Measurements from ENCODE around the gene LCN1.

The LCN1 gene

GRCh38 chr9:135562235-135562745 lies 41.0 kb downstream of the LCN1 start:
- Histone ChIP-seq H3K36me3 (replicated peaks; ENCODE audit: insufficient read depth, low read length) (no peaks in the 10 kb centered on the region), H3K9ac (ENCODE audit: low read length) (no peak overlapping the region), H3K79me2 (ENCODE audit: low read length) (no peaks in the 10 kb centered on the region), H4K20me1 (ENCODE audit: insufficient read depth, low read length) (no peaks in the 10 kb centered on the region), H3K9me3 (replicated peaks; ENCODE audit: insufficient read depth, low read length) (no peaks in the 10 kb centered on the region), H3K4me2 (ENCODE audit: low read depth, low read length) (no peak overlapping the region), H3K4me1 (ENCODE audit: low read length) (peaks cover 9% of the 10 kb centered on the region; the same call in 1 of the 2 replicates), H3K4me3 (ENCODE audit: low read length) (no peak overlapping the region), H3K27me3 (replicated peaks; ENCODE audit: insufficient read depth, low read length) (peaks cover 6% of the 10 kb centered on the region; the same call in 1 of the 2 replicates), H2AFZ (ENCODE audit: low read length) (no peak overlapping the region), H3K9me2 (replicated peaks; ENCODE audit: insufficient read depth, low read length) (no peaks in the 10 kb centered on the region), H3K27ac (ENCODE audit: low read length) (no peak overlapping the region), H3F3A (ENCODE audit: insufficient read depth, low read length) (no peaks in the 10 kb centered on the region)
- TF ChIP-seq EZH2 (optimal IDR thresholded peaks at IDR 0.05; ENCODE audit: low read depth, low read length) (no peak), EZH2phosphoT487 (IDR thresholded peaks at IDR 0.05; ENCODE audit: low read length) (no peak), CTCF (IDR thresholded peaks at IDR 0.05; ENCODE audit: low read length) (no peak)
- DNase-seq, result no peak

GRCh38 chr9:135563039-135563476 lies 41.8 kb downstream of the LCN1 start:
- Histone ChIP-seq H3K27ac (ENCODE audit: low read length) (no peak overlapping the region), H3K27me3 (replicated peaks; ENCODE audit: insufficient read depth, low read length) (peaks cover 6% of the 10 kb centered on the region; the same call in 1 of the 2 replicates), H3K4me2 (ENCODE audit: low read depth, low read length) (no peak overlapping the region), H3K79me2 (ENCODE audit: low read length) (no peaks in the 10 kb centered on the region), H4K20me1 (ENCODE audit: insufficient read depth, low read length) (no peaks in the 10 kb centered on the region), H3F3A (ENCODE audit: insufficient read depth, low read length) (no peaks in the 10 kb centered on the region), H2AFZ (ENCODE audit: low read length) (no peak overlapping the region), H3K9me3 (replicated peaks; ENCODE audit: insufficient read depth, low read length) (no peaks in the 10 kb centered on the region), H3K4me1 (ENCODE audit: low read length) (peaks cover 9% of the 10 kb centered on the region; the same call in 1 of the 2 replicates), H3K9ac (ENCODE audit: low read length) (no peak overlapping the region), H3K4me3 (ENCODE audit: low read length) (no peak overlapping the region), H3K36me3 (replicated peaks; ENCODE audit: insufficient read depth, low read length) (no peaks in the 10 kb centered on the region), H3K9me2 (replicated peaks; ENCODE audit: insufficient read depth, low read length) (no peaks in the 10 kb centered on the region)
- TF ChIP-seq EZH2 (optimal IDR thresholded peaks at IDR 0.05; ENCODE audit: low read depth, low read length) (no peak), EZH2phosphoT487 (IDR thresholded peaks at IDR 0.05; ENCODE audit: low read length) (no peak), CTCF (IDR thresholded peaks at IDR 0.05; ENCODE audit: low read length) (no peak)
- no peak for DNase-seq

GRCh38 chr9:135563858-135564257 lies 42.6 kb downstream of the LCN1 start:
- no peaks in the 10 kb centered on the region for H3K36me3 ChIP-seq (replicated peaks; ENCODE audit: insufficient read depth, low read length)
- no peaks in the 10 kb centered on the region for H3F3A ChIP-seq (ENCODE audit: insufficient read depth, low read length)
- H3K9ac ChIP-seq (ENCODE audit: low read length), result no peak overlapping the region
- no peaks in the 10 kb centered on the region for H3K9me2 ChIP-seq (replicated peaks; ENCODE audit: insufficient read depth, low read length)
- peaks cover 6% of the 10 kb centered on the region; the same call in 1 of the 2 replicates for H3K27me3 ChIP-seq (replicated peaks; ENCODE audit: insufficient read depth, low read length)
- H3K79me2 ChIP-seq (ENCODE audit: low read length), result no peaks in the 10 kb centered on the region
- TF ChIP-seq EZH2phosphoT487 (IDR thresholded peaks at IDR 0.05; ENCODE audit: low read length), result no peak
- no peak for TF ChIP-seq EZH2 (optimal IDR thresholded peaks at IDR 0.05; ENCODE audit: low read depth, low read length)
- no peak for TF ChIP-seq CTCF (IDR thresholded peaks at IDR 0.05; ENCODE audit: low read length)
- DNase-seq, result no peak
- no peak overlapping the region for H3K4me3 ChIP-seq (ENCODE audit: low read length)
- no peak overlapping the region for H2AFZ ChIP-seq (ENCODE audit: low read length)
- peaks cover 10% of the 10 kb centered on the region; the same call in 1 of the 2 replicates for H3K4me1 ChIP-seq (ENCODE audit: low read length)
- no peaks in the 10 kb centered on the region for H4K20me1 ChIP-seq (ENCODE audit: insufficient read depth, low read length)
- no peak overlapping the region for H3K27ac ChIP-seq (ENCODE audit: low read length)
- no peaks in the 10 kb centered on the region for H3K9me3 ChIP-seq (replicated peaks; ENCODE audit: insufficient read depth, low read length)
- H3K4me2 ChIP-seq (ENCODE audit: low read depth, low read length), result no peak overlapping the region

Data from MM.1S (cell line).